Inflammatory macrophage (primary cell): ENCODE data around the gene PGBD2.
"Not testable (repeated sequence)": the region's sequence is repeated elsewhere in the genome, so short reads cannot be mapped to it uniquely, and the experiment has no call there.

ENCODE experiments used
- DNase-seq, 2 donors: peaks; one replicate each; pipeline ENCODE4 v3.0.0-alpha.2; 2020 to 2022

The PGBD2 gene

DNA sequence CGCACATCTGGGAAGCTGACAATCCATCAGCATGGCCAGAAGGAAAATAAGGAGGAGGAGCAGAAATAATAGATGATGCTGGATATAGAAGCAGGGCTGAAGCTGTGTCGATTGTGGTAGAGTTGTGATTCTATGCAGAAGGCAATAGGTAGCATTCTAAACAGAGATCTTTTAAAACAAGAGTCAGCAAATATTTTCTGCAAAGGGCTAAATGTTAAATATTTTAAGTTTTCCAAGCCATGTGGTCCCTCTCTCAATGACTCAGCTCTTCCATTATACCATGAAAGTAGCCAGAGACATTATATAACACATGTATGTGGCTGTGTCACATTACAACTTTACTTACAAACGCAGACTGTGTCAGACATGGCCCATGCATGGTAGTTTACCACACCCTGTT, 21.2 kb downstream of the PGBD2 start:
- not testable (repeated sequence) for DNase-seq

DNA sequence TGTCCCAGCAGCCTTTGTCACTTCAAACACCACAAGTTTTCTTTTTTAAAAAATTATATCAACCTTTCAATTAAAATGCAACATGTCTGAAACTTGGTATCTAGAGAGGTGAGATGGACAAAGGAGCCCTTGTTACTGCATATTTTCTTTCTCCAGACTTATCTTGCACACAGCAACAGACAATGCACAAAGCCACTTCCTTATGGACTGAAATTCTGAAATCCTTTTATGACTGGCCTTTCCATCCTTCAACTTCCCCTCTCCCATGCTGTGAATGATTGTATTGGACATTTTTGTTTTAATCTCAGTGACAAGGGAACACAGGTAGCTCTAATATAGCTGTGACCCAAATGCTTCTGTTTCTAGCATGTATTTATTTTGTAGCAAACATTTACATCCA, 22.1 kb downstream of the PGBD2 start:
- DNase-seq = peak; percentile 8 to 23

- DNase-seq = not testable (repeated sequence)
Observed at GRCh38 chr1:248930037-248930436, 24.0 kb downstream of the PGBD2 start.

GRCh38 chr1:248938173-248938809, 32.3 kb downstream of the PGBD2 start:
- not testable (repeated sequence) for DNase-seq

- DNase-seq = not testable (repeated sequence)
Observed at GRCh38 chr1:248944134-248944999, 38.3 kb downstream of the PGBD2 start.

DNA sequence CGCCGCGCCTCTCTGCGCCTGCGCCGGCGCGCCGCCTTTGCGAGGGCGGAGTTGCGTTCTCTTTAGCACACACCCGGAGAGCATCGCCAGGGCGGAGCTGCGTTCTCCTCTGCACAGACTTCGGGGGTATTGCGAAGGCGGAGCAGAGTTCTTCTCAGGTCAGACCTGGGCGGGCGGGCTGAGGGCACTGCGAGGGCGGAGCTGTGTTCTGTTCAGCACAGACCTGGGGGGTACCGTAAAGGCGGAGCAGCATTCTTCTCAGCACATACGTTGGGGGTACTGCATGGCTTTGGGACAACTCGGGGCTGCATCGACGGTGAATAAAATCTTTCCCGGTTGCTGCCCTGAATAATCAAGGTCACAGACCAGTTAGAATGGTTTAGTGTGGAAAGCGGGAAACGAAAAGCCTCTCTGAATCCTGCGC, 39.0 kb downstream of the PGBD2 start:
- DNase-seq = not testable (repeated sequence)

DNA sequence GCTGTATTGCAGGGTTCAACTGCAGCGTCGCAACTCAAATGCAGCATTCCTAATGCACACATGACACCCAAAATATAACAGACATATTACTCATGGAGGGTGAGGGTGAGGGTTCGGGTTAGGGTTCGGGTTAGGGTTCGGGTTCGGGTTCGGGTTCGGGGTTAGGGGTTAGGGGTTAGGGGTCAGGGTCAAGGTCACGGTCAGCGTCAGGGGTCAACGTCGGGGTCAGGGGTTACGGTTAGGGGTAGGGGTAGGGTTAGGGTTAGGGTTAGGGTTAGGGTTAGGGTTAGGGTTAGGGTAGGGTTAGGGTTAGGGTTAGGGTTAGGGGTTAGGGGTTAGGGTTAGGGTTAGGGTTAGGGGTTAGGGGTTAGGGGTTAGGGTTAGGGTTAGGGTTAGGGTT, 39.4 kb downstream of the PGBD2 start:
- DNase-seq = not testable (repeated sequence)

- DNase-seq = not testable (repeated sequence)
Observed at GRCh38 chr1:248945856-248946416, 39.9 kb downstream of the PGBD2 start.
